B cell (primary cell): ENCODE measurements around the gene STIL.

ENCODE experiments used
- CTCF ChIP-seq: fragments of 200-600 bp; IDR thresholded peaks from one replicate; pipeline ENCODE4 v1.8.0; 2022; ENCODE audit warnings: antibody characterized with exemption, mild to moderate bottlenecking
- EZH2 ChIP-seq: IDR thresholded peaks from 2 replicates; pipeline ENCODE4 v1.6.1; 2012; ENCODE audit warnings: borderline replicate concordance, low read depth, mild to moderate bottlenecking, moderate library complexity, low read length; ENCODE audit not compliant: insufficient read depth, poor library complexity, severe bottlenecking

DNA sequence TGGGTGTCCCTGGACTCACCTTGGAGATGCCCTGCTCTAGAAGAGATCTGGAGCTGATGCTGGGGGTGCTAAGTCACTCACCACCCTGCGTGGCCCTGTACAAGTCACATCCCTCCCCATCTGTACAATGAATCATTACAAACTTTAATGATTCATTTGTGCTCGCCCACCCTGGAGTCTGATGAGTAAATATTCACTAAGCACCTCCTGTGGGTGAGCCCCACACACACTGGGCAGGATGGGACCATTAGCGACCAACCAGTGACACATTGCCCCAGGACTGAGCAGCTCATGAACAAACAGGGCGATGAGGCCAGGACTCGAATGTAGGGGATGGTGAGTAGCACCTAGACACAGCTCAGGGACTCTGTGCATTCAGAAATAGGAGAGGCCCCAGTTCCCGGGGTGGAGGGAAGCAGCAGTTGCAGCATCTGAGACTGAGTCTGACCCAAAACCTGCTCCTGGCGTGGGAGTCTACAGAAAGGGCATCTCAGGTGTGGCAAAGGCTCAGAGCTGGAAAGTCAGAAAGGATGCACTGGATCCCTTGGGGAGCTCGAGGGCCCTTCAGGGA is 106.1 kb downstream of the STIL start:
- no peak for TF ChIP-seq CTCF
- no peak for TF ChIP-seq EZH2
